GM19452 (cell line): ENCODE measurements around the gene DECR2.
"Not testable (repeated sequence)": the region's sequence is repeated elsewhere in the genome, so short reads cannot be mapped to it uniquely, and the experiment has no call there.

Source experiments
- ATAC-seq: cut with Tn5 transposase; IDR thresholded peaks from one replicate; pipeline ENCODE4 v1.9.1; 2021; ENCODE audit not compliant: unreplicated experiment

The DECR2 gene, protein sequence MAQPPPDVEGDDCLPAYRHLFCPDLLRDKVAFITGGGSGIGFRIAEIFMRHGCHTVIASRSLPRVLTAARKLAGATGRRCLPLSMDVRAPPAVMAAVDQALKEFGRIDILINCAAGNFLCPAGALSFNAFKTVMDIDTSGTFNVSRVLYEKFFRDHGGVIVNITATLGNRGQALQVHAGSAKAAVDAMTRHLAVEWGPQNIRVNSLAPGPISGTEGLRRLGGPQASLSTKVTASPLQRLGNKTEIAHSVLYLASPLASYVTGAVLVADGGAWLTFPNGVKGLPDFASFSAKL

DNA sequence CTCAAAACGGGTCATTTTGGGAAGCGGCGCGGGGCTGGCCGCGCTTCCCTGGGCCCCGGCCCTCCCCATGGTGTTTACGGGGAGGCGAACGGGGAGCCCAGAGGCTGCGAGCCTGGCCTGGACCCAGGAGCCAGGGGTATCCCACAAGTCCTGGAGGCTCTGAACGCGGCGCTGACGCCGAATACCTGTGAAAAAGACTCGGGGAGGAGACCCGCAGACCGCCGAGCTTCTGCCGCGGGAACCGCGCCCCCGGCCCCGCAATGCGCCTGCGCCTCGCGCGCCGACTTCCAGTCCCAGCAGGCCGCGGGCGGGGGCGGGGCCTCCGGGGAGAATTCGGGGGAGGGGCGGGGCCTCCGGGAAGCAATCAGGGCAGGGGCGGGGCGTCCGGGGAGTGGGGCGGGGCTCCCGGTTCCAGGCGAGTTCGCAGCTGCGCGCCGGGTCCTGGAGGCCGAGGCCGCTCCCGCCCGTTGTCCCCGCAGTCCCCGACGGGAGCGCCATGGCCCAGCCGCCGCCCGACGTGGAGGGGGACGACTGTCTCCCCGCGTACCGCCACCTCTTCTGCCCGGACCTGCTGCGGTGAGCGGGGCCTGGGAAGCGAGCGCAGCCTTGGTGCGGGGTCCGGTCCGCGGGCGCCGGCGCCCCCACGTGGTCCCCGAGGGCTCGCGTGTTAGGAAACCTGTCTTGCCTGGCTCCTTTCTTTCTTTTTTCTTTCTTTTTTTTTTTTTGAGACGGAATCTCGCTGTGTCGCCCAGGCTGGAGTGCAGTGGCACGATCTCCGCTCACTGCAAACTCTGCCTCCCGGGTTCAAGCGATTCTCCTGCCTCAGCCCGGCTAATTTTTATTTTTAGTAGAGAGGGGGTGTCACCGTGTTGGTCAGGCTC lies at the start of gene DECR2:
Gene DECR2 (plus strand): TSS at position 418 of the 881 bp plus-strand sequence. CDS start 79 bp downstream, at position 497.
- peak; percentile 54 for ATAC-seq

DNA sequence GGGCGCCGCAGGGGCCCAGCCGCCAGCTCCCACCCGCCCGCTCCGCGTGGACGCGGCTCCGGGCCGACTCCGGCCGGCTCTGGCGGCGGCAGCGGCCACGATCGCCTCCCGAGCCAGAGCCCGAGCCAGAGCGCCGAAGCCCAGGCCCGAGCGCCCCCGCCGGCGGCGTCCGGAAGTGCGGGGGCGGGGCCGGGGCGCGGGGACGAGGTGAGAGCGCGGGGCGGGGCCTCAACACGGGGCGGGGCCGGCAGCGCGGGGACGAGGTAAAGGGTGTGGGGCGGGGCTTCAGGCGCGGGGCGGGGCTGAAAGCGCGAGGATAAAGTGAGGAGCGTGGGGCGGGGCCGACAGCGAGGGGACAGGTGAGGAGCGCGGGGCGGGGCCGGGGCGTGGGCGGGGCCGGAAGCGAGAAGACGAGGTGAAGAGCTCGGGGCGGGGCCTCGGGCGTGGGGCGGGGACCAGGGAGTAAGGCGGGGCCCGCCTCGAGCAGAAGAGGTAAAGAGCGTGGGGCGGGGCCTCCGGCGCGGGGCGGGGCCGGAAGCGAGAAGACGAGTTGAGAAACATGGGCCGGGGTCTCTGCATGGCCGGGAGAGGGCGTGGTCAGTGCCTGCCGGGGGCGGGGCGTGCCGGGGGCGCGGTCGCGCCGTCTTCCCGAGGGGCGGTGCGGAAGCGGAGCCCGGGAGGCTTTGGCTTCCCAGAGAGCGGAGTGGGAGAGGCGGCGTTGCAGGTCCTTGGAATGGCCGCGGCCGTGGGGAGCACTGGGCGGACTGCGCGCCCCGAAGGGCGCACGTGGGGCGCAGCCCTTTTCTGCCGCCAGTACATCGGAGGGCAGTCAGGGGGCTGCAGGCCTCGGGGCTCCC lies 48.9 kb upstream of the DECR2 start, which contains the start of gene AXIN1:
Gene AXIN1 (minus strand): TSS at position 177 of the 857 bp plus-strand sequence. CDS start 5,698 bp downstream, outside the sequence.
- ATAC-seq, result peak; percentile 51

DNA sequence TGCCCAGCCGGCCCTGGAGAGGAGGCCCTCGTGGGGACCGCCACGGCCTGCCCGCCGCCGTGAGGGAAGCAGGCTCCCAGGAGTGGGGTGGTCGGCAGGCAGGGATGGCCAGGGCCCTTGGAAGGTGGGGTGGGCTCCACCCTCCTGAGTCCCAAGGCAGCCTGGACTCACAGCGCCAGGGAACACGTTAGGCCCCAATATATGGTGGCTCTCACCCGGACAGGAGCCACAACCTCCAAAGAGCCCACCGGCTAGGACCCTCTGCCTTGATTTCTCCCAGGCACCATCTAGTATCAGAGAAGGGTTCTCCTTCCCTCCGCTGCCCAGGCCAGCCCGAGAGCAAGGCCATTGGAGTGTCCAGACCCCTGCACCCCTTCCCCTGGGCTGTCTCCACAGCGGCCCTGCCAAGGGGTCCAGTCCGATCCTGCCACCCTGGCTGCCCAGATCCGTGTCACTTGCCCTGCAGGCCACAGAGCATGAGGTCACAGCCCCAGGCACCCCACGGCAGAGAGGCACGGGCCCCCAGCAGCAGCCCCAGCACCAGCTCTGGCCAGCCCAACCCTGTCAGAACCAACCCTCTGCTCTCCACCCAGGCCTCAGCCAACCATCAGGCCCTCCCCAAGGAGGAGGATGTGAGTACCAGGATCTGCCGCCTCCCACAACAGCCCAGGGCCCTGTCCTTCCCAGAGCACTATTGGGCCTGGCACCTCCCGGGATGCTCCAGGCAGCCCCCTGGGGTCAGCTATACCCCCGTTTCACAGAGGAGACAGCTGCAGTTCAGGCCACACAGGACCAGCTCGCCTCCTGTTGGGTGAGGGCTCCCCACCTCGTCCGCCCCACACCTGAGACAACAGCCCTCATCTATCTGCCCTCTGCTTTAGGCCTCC lies 48.0 kb upstream of the DECR2 start:
- ATAC-seq, result no peak

DNA sequence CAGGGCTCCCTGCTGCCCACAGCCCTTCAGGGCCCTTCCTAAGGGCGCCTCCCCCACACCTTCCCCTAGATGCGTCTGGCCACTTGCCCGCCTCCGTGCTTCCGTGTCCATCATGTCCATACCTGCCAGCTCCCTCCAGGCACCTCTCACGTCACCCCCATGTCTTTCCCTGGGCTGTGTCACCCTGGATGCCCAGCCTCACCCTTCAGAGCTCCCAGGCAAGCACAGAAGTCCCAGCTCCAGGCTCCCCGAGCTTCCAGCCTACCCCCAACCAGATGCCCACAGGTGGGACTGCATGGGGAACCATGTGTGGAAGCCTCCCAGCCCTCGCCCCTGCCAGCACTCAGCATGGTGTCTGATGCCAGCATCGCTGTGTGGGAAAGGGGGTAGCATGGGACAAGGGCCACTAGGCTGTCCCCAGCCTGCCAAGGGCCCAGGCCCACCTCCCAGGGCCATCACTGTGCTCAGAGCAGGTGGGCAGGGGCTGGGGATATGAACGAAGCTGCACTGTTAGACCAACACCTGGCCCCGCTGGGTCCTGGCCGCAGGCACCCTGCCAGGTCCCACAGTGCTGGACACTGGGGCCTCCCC lies 47.3 kb upstream of the DECR2 start:
- no peak for ATAC-seq

DNA sequence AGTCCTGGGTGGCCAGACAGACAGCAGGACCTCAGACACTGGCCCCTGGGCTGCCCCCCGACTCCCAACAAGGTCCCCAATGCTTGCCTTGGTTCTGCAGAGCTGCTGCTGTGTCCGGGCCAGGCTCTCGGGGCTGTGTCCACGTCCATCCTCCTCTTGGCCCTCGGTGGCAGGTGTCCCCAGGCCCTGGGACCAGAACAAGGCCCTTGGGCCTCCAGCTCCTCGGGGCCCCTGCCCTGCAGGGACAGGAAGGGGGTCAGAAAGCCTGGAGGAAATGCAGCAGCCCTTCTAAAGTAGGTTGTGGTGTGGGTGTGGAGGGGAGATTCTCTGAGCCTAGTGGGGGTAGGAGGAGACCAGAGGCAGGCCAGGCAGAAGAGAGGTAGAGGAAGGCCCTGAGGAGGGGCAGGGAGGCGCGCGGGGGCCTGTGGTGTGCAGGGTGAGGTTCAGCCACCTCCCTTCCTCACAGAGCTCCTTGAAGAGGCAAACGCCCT lies 46.7 kb upstream of the DECR2 start:
- no peak for ATAC-seq

DNA sequence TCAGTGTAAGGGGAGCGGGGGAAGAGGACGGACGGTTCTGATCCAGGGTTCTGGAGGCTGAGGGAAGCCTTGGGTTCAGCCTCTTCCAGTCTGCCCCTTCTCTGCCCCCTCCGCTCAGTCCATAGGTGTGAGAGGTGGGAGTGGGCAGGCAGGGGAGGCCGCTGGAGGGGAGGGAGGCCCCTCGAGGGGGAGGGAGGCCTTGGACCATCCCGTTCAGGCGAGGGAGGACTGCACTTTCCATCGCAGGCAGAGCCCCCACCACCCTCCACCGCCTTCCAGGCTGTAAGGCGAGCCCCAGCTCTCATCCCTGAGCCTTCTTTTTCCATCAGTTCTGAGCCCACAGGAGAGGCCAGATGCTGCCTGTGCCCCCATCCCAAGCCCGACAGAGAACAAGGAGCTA lies 44.9 kb upstream of the DECR2 start:
- no peak for ATAC-seq

DNA sequence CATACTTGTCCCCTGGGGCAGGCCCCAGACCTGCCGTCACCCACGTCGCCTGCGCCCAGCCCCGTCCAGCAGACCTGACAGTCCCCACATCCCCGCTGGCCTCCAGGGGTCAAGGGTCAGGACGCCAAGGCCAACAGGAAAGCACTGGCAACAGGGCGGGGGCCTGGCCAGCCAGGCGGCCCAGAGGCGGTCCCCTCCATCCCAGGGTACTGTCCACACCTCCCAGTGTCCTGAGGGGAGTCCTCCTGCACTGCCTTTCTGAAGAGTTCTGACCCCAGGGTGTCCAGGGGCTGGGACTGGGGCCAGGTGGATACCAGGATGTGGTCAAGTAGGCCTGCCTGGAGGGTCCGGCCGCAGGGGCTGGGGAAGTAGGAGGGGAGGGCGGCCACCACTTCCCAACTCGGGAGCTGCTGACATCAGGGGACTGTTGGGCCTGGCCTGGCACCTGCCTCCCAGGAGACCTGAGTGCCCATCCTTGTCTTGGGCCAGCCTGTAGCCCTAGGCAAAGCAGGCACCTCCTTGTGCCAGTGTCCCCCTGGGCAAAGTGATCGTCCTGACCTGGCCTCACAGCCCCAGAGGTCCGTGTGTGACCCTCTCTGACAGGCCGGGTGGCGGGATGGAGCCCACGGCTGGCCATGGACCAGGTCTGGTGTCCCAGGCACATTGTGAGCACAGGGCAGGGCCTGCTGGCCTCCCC lies 42.5 kb upstream of the DECR2 start:
- no peak for ATAC-seq

DNA sequence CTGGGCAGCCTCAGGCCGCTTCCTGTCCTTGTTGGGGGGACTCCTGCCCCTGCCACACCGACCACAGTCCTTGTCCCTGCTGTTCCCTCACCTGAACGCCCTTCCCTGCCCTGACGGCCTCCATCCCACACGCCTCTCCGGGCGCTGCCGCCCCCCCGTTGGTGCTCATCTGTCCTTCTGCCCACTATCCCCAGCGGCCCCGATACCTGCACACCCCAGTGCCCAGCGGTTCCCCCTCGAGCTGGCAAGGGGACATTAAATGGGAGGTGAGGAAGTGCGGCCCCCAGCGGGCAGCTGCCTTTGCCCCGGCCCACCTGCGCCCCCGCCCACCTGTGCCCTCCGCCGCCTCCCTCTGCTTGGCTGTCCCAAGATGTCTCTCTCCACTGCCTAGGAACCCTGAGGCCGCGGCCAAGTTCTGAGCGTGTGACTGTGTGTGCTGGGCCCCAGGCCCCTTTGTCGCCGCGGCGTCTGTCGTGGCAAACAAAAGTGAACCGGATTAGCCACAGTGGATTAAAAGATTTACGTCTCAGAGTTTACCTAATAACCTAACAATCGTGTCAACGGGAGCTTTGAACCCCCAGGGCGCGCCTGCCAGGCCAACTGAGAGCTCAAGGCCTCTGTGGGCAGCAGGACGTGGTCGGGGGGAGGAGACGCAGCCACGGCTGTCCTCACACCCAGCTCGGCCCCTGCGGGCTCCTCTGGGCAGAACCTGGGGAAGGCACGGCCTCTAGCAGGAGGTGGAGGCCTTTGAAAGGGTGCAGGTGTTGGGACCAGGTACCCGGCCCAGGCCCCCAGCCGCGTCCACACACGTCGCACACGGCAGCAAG lies 41.6 kb upstream of the DECR2 start:
- no peak for ATAC-seq

DNA sequence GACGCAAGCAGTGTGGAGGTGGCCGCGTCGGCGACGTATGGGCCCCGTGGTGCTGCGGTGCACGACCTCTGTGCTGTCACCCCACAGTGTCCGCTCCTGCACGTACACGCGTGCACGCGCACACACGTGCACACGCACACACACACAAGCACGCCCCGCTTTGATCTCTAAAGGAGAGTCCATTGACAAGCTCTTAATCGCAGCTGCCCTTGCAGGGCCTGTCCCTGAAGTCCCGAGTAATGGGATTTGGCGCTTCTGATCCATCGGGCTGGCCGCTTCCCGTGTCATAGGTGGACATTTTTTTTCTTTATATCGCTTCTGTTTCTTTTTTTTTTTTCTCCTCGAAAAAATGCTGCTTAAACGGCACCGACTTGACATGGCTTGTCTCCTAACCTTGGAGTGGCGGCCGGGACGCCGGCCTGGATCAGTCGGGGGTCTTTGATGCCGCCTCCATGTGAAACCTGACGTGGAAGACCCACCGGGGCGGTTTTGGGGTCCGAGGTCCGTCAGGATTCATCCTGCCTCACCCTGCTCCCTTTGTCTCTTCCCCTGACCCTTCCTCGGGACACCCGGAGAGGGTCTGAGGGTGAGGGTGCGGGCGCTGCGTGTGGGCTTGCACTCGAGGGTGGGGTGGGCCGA lies 40.9 kb upstream of the DECR2 start:
- no peak for ATAC-seq

DNA sequence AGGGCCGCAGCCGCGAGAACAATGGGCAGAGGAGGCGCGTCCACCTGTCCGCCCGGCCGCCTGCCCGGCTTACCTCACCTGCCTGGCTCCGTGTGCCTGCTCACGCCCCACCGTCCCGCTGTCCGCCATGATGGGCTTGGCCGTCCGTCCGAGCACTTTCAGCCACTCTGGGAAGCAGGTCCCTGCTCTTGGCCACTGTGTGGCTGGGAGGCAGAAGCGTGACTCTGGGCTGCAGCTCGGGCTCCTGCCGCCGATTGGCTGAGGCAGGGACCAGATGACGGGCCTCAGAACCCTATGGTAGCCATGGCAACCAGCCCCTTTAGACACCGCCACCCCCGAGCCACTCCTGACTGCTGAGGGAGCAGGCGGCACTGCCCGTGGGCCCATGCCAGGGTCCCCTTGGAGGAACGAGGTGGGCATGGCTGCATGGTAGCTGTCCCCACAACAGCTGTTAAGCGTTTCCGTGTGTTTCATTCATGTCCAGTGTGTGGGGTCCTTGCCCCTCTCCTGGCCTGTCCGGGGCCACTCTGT lies 40.3 kb upstream of the DECR2 start:
- ATAC-seq, result no peak

DNA sequence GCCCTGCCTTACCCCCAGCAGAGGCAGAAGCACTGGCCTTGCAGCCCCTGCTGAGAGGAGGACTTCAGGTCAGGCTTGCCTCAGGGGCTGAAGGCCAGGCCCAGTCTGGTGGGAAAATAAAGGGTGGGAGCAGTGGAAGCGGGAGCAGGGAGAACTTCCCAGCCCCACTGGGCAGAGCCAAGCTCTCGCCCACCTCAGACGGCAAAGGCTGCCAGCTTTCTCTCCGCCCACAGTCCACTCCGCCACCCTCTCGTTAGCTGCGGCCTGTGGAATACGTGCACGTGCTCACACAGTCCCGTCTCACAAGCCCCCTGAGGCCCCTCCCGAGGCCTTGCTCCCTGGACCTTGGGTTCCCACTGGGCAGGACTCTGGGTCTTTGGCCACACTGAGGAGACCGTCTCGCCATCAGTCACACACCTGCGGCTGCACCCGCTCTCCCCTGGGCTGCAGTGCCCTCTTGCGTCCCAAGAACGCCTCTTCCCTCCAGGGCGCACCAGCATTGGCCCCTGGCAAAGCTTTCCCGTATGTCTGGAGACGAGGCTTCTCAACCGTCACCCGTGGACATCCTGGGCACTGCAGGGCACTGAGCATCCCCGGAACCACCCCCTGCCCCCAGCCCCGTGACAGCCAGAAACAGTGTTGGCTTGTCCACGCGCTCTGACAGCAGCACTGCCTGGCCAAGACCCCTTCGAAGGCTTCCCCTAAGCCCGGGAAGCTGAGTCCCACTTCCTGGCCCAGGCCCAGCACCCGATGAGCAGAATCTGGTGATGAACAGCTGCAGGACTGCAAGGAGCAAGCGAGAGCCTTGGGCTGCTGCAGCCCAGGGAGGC lies 39.6 kb upstream of the DECR2 start:
- ATAC-seq, result no peak

DNA sequence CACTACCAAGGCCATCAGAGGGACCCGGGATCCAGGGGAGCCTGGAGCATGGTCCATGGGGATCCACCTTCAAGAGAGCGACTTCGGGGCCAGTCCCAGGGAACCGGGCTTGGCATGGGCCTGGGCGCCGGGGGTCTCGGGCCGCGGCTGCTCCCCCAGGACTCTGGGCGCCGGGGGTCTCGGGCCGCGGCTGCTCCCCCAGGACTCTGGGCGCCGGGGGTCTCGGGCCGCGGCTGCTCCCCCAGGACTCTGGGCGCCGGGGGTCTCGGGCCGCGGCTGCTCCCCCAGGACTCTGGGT lies 39.0 kb upstream of the DECR2 start:
- not testable (repeated sequence) for ATAC-seq

DNA sequence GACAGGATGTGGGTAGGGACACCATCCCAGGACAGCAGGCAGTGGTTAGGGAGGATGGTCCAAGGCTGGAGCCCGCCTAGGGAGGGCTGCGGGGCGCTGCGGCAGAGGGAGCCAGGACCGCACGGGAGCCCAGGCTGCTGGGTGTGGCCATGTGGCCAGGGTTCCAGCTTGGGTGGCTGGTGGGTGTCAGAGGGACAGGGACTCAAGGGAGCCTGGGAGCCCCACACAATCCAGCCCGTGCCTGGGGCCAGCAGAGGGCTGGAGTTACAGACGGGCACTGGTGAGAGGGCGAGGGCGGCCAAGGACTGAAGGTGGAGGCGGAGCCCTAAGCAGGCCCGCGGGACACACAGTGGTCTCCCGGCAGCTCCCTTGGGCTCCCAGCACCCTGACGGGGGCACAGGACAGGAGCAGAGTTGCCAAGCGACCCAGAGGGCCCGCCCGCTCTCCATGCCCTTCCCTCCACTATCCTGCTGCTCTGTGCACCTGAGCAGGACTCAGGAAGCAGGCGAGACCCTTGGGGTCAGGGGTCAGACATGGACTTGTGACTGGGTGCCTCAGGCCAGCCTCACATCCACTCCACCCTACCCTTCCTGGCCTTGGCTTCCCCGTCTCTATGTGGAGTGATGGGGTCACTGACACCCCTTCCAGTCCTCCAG lies 38.4 kb upstream of the DECR2 start:
- ATAC-seq, result no peak

DNA sequence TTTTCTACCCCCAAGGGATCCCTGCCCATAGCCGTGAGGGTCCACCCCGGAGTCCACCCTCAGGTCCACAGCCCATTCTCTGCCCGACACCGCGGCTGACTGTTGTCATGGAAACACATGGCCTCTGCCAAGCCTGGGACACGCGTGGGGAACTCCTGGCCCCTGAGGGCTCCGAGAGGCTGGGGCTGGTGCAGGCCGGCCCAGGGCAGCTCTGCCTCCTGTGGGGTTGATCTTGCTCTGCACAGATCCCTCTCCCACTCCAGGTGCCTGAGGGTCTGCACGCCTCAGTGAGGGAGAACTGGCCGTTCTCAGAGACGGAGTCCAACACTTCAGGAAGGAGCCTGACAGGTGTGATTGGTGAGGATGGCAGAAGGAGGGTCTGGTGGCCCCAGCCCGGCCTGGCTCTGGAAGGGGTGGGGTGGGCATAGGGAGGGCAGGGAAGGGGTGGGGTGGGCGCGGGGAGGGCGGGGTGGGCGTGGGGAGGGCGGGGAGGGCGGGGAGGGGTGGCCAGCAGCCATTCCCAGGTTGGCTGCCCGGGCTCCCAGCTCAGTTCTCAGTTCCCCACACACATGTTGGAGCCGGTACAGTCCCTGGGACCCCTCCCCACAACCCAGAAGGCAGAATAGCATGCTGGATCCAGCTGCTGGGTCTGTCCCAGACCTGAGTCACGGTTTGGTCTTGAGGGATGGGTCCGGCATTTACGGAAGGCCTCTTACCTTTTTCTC lies 37.8 kb upstream of the DECR2 start:
- no peak for ATAC-seq

DNA sequence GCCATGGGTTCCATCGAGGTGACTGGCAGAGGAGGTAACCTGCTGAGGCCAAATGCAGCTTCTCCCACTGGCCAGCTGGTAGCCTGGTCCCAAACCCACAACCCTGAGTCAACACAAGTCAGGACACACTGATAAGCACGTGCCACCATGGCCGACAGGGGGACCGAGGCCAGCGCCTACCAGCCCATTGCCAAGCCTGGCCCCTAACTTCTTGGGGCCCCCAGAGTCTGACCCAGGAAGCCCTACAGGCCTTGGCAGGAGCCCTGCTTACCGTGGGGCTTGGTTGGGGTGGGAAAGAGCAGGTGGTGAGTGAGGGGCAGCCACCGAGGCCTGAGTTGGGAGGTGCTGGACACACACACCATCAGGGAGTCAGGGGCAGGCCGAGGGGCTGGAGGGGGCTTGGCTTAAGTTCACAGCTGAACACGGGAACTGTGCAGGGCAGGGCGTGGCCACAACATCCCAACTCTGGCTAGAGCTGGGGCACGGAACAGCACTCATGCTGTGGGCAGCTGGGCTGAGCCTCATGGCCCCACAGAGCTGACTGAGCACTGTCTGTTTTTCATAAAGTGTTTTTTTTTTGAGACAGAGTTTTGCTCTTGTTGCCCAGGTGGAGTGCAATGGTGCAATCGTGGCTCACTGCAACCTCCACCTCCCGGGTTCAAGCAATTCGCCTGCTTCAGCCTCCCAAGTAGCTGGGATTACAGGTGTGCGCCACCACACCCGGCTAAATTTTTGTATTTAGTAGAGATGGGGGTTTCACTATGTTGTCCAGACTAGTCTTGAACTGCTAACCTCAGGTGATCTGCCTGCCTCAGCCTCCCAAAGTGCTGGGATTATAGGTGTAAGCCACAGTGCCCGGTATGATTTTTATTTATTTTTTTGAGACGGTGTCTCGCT lies 36.8 kb upstream of the DECR2 start:
- no peak for ATAC-seq
